ENCODE data around the gene DNAAF9. TPM values are rescaled to one million over a fixed set of nuclear protein-coding genes. Genes with fewer than 3 reads are reported as not detected.

The DNAAF9 gene
- total RNA-seq, 1 experiment from 2014 or later, result 6.3 TPM

DNA sequence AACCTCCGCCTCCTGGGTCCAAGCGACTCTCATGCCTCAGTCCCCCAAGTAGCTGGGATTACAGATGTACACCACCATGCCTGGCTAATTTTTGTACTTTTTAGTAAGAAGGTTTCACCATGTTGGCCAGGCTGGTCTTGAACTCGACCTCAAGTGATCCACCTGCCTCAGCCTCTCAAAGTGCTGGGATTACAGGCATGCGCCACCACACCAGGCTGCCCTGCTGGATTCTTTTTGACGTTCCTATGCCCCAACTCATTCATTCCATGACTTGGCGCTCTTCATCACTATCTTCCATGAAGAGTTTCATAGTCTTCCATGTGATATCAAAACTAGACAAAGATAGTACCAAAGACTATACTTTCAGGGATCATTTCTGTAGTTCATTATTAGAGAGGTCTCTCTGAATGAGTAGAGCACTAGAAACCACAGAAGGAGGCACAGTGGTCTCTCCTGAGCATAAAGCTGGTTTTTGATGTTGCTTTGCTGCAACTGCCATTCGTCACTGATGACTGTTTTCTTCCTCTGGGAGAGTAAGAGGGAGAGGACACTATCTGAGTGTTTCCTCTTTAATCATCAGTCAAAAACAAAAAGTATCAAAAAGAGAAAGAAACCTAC, 23.5 kb downstream of the DNAAF9 start:
- intact Hi-C loops (cut with micrococcal nuclease; ENCODE audit: unreplicated experiment), result no loop called here
- Mint-ChIP-seq H3K4me3 (ENCODE audit: low read depth, unreplicated experiment) (no peak overlapping the region), H3K4me1 (ENCODE audit: low read depth, unreplicated experiment) (peaks cover 8% of the 10 kb centered on the region), H3K36me3 (ENCODE audit: insufficient read depth, unreplicated experiment) (no peaks in the 10 kb centered on the region), H3K9me3 (ENCODE audit: low read depth, unreplicated experiment) (no peaks in the 10 kb centered on the region), H3K27ac (ENCODE audit: unreplicated experiment) (no peak overlapping the region), H3K27me3 (ENCODE audit: unreplicated experiment) (no peaks in the 10 kb centered on the region)
- no peak for TF ChIP-seq CTCF (IDR thresholded peaks at IDR 0.05; ENCODE audit: unreplicated experiment)
- DNase-seq, result no peak
- no TSS peak for BruUV-seq (replicated peaks)
- CTCF ChIA-PET, result no interaction called here

DNA sequence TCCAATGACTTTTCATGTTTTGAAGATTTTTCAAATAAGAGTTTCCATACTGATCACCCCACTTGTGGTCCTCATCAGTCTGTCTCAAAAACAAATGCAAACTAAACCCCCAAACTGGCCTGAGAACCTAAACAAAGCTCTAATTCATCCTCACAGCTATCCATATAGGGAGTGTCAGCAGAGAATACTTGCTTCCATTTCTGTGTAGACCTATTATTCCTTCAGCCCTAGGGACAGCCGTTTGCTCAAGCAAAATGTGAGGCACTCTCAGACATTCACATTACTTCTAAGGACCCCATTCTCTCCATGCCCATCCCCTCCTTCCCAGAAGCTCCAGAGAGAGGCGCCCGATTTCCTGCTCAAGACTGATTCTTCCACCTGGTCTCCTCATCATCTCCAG, 24.6 kb downstream of the DNAAF9 start:
- no TSS peak for BruUV-seq (replicated peaks)
- no peak for TF ChIP-seq CTCF (IDR thresholded peaks at IDR 0.05; ENCODE audit: unreplicated experiment)
- H3K4me1 Mint-ChIP-seq (ENCODE audit: low read depth, unreplicated experiment), result peaks cover 17% of the 10 kb centered on the region

DNA sequence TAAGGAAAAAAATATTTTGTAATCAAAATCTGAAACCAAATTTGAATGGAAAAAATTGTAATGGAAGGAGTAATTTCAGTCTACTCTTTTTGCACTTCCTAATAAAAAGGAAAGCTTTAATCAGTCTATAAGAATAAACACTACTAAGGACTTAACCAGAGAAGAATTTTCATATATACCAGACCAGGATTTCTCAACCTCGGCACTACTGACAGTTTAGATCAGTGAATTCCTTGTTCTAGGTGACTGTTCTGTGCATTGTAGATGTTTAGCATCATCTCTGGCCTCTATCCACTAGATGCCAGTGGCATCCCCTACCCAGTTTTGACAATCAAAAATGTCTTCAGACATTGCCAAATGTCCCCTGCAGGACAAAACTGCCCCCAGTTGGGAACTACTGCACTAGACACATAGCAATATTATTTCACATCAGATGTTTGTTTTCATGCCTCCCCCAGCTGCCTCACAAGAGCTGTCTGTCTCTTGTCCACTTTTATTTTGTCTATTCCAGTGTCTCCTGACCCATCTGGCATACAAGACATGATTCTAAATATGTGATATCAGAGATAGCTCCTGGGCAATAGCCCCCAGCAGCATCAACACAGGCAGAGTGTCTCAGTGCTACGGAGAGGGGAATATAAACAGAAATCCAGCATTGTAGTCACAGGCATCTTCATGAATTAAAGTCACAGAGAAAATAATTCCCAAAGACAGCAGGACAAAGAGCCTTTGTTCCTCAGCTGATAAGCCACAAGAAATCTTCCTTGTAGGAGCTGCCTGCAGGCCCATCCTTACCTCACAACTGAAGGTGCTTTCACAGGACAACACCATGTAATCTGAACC, 27.0 kb downstream of the DNAAF9 start:
- Mint-ChIP-seq H3K4me3 (ENCODE audit: low read depth, unreplicated experiment) (no peak overlapping the region), H3K36me3 (ENCODE audit: insufficient read depth, unreplicated experiment) (no peaks in the 10 kb centered on the region), H3K4me1 (ENCODE audit: low read depth, unreplicated experiment) (peaks cover 18% of the 10 kb centered on the region), H3K27me3 (ENCODE audit: unreplicated experiment) (no peaks in the 10 kb centered on the region), H3K27ac (ENCODE audit: unreplicated experiment) (no peak overlapping the region), H3K9me3 (ENCODE audit: low read depth, unreplicated experiment) (no peaks in the 10 kb centered on the region)
- DNase-seq, result no peak
- intact Hi-C loops (cut with micrococcal nuclease; ENCODE audit: unreplicated experiment), result no loop called here
- no TSS peak for BruUV-seq (replicated peaks)
- TF ChIP-seq CTCF (IDR thresholded peaks at IDR 0.05; ENCODE audit: unreplicated experiment), result no peak
- CTCF ChIA-PET, result no interaction called here

More for the DNA sequence above, 24.6 kb downstream of the DNAAF9 start:
- CTCF ChIA-PET, result no interaction called here
- Mint-ChIP-seq H3K4me3 (ENCODE audit: low read depth, unreplicated experiment) (no peak overlapping the region), H3K9me3 (ENCODE audit: low read depth, unreplicated experiment) (no peaks in the 10 kb centered on the region), H3K27me3 (ENCODE audit: unreplicated experiment) (no peaks in the 10 kb centered on the region), H3K27ac (ENCODE audit: unreplicated experiment) (no peak overlapping the region), H3K36me3 (ENCODE audit: insufficient read depth, unreplicated experiment) (no peaks in the 10 kb centered on the region)
- intact Hi-C loops (cut with micrococcal nuclease; ENCODE audit: unreplicated experiment), result no loop called here
- no peak for DNase-seq

GRCh38 chr20:3378138-3378537, 29.3 kb downstream of the DNAAF9 start:
- H3K9me3 Mint-ChIP-seq (ENCODE audit: low read depth, unreplicated experiment), result no peaks in the 10 kb centered on the region

More at GRCh38 chr20:3378138-3378537, 29.3 kb downstream of the DNAAF9 start:
- Mint-ChIP-seq H3K4me3 (ENCODE audit: low read depth, unreplicated experiment) (no peak overlapping the region), H3K4me1 (ENCODE audit: low read depth, unreplicated experiment) (peaks cover 31% of the 10 kb centered on the region), H3K27me3 (ENCODE audit: unreplicated experiment) (no peaks in the 10 kb centered on the region), H3K27ac (ENCODE audit: unreplicated experiment) (no peak overlapping the region), H3K36me3 (ENCODE audit: insufficient read depth, unreplicated experiment) (peaks cover 14% of the 10 kb centered on the region)
- intact Hi-C loops (cut with micrococcal nuclease; ENCODE audit: unreplicated experiment), result no loop called here
- no peak for TF ChIP-seq CTCF (IDR thresholded peaks at IDR 0.05; ENCODE audit: unreplicated experiment)
- DNase-seq, result no peak
- no TSS peak for BruUV-seq (replicated peaks)
- CTCF ChIA-PET, result no interaction called here

Measured in Calu3 (cell line).